HepG2 (cell line): Measurements from ENCODE around the gene SLC25A25. TPM values are rescaled to one million over a fixed set of nuclear protein-coding genes. Genes with fewer than 3 reads are reported as not detected.

ENCODE experiments used
- ARNT2 ChIP-seq: sonication (generic); formaldehyde crosslinking; IDR thresholded peaks from 2 replicates; pipeline ENCODE4 v1.8.0; 2022; ENCODE audit warnings: mild to moderate bottlenecking, low read depth, missing genetic modification reagents, moderate library complexity
- GATAD1 ChIP-seq: IDR thresholded peaks from 2 replicates; pipeline ENCODE4 v1.6.1; 2016; ENCODE audit warnings: missing genetic modification reagents, missing compliant biosample characterization
- HMG20B ChIP-seq: conservative IDR thresholded peaks from 2 replicates; pipeline ENCODE4 v1.6.1; 2016; ENCODE audit warnings: missing genetic modification reagents, missing compliant biosample characterization
- KMT2A ChIP-seq: sonication (generic); formaldehyde crosslinking; IDR thresholded peaks from 2 replicates; pipeline ENCODE4 v1.4.0; 2020; ENCODE audit warnings: missing genetic modification reagents
- MEIS2 ChIP-seq: sonication (generic); formaldehyde crosslinking; IDR thresholded peaks from 2 replicates; pipeline ENCODE4 v1.9.0; 2021; ENCODE audit warnings: mild to moderate bottlenecking, missing genetic modification reagents
- NFATC3 ChIP-seq: sonication (generic); formaldehyde crosslinking; IDR thresholded peaks from 2 replicates; pipeline ENCODE4 v1.5.1; 2020; ENCODE audit warnings: mild to moderate bottlenecking, missing genetic modification reagents
- REL ChIP-seq: sonication (generic); formaldehyde crosslinking; conservative IDR thresholded peaks from 2 replicates; pipeline ENCODE4 v1.8.0; 2022; ENCODE audit warnings: mild to moderate bottlenecking, missing genetic modification reagents, moderate library complexity
- RXRA ChIP-seq: sonication (generic); formaldehyde crosslinking; IDR thresholded peaks from 2 replicates; pipeline ENCODE4 v1.5.1; 2020; ENCODE audit warnings: missing genetic modification reagents
- SRSF4 ChIP-seq: fragments of 200-400 bp; formaldehyde crosslinking; IDR thresholded peaks from one replicate; pipeline ENCODE4 v1.6.1; 2018; ENCODE audit warnings: mild to moderate bottlenecking, low read depth, low read length, moderate library complexity; ENCODE audit not compliant: poor library complexity, severe bottlenecking
- YY1 ChIP-seq: IDR thresholded peaks from 2 replicates; pipeline ENCODE4 v1.6.1; 2011; ENCODE audit warnings: low read length, low read depth, moderate library complexity, mild to moderate bottlenecking; ENCODE audit not compliant: insufficient read depth, insufficient replicate concordance
- ZNF121 ChIP-seq: sonication (generic); formaldehyde crosslinking; IDR thresholded peaks from 2 replicates; pipeline ENCODE4 v1.5.0; 2020; ENCODE audit warnings: mild to moderate bottlenecking, missing genetic modification reagents
- ZNF205 ChIP-seq: IDR thresholded peaks from 2 replicates; pipeline ENCODE4 v1.6.1; 2018; ENCODE audit warnings: missing biosample characterization, missing genetic modification reagents
- ZNF441 ChIP-seq: sonication (generic); formaldehyde crosslinking; IDR thresholded peaks from 2 replicates; pipeline ENCODE4 v1.7.0; 2021; ENCODE audit warnings: missing genetic modification reagents, borderline replicate concordance
- ZNF530 ChIP-seq: sonication (generic); formaldehyde crosslinking; IDR thresholded peaks from 2 replicates; pipeline ENCODE4 v1.5.0; 2020; ENCODE audit warnings: low read depth, mild to moderate bottlenecking, missing genetic modification reagents
- ZNF646 ChIP-seq: sonication (generic); formaldehyde crosslinking; IDR thresholded peaks from 2 replicates; pipeline ENCODE4 v1.9.0; 2021; ENCODE audit warnings: mild to moderate bottlenecking, missing genetic modification reagents
- ZNF652 ChIP-seq: IDR thresholded peaks from 2 replicates; pipeline ENCODE4 v1.6.1; 2016; ENCODE audit warnings: low read depth, borderline replicate concordance
- ZNF773 ChIP-seq: sonication (generic); formaldehyde crosslinking; IDR thresholded peaks from 2 replicates; pipeline ENCODE4 v1.4.0; 2020; ENCODE audit warnings: missing genetic modification reagents, borderline replicate concordance
- ZSCAN31 ChIP-seq: sonication (generic); formaldehyde crosslinking; IDR thresholded peaks from 2 replicates; pipeline ENCODE4 v1.5.0; 2020; ENCODE audit warnings: low read depth, mild to moderate bottlenecking, missing genetic modification reagents
- polyA plus RNA-seq, 8 experiments: library from polyadenylated mRNA; depleted of rRNA in 3 of 8; stranded (reverse) in 7 of 8; unstranded in 1 of 8; fragments of >200 nt; fragmentation: Illumina TruSeq in 4 of 8; extraction: Trizol in 4 of 8; gene quantifications; 2 replicates each; pipeline versions ENCODE4 v1.2.1 to v1.2.3, GENCODE V29; 2011 to 2016; ENCODE audit warnings: low read depth in 4 of 8, missing spikeins in 1 of 8, mixed read lengths in 1 of 8; ENCODE audit not compliant: insufficient read depth in 1 of 8
- total RNA-seq, 5 experiments: library from RNA; depleted of rRNA; stranded (reverse); fragments of >200 nt; fragmentation: Illumina TruSeq; extraction: Trizol; gene quantifications; 2 replicates each; pipeline ENCODE4 v1.2.3, GENCODE V29; 2016; ENCODE audit warnings: low read depth in 1 of 5
- TF ChIP-seq, protein P1 (sequence below): sonication (generic); formaldehyde crosslinking; IDR thresholded peaks from 2 replicates; pipeline ENCODE4 v1.4.0; 2020; ENCODE audit warnings: missing genetic modification reagents
- TF ChIP-seq, protein P2 (sequence below): sonication (generic); formaldehyde crosslinking; IDR thresholded peaks from 2 replicates; pipeline ENCODE4 v1.5.0; 2020; ENCODE audit warnings: missing genetic modification reagents
- TF ChIP-seq, protein P3 (sequence below): sonication (generic); formaldehyde crosslinking; IDR thresholded peaks from 2 replicates; pipeline ENCODE4 v1.8.0; 2022; ENCODE audit warnings: missing genetic modification reagents, mild to moderate bottlenecking, moderate library complexity, borderline replicate concordance

The SLC25A25 gene
- total and polyA plus RNA-seq, 2 of the 13 experiments (the other 11 are each of a cell fraction or from before 2014, with no cell fraction given), result 10.5 to 24.8 TPM

DNA sequence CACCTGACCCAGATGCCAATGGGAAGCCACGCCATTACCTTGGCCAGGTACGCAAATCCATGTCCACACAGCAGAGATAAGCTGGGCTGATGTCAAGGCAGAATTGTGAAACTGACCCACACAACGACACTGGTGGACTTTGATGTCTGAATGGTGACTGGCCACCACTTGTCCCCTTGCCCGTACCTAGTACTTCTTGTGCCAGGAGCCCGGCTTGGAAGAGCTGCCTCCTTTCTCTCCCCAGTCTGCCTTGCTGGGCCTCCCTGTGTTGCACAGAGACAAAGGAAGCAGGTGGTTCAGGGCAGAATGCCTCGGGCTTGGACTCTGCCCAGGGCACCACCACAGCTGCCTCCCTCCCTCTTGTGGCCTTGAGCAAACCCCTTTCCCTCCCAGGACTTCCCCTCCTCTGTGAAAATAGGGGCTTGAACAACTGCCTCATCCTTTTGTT is 36.2 kb downstream of the SLC25A25 start (continued):
- TF ChIP-seq ZNF441 (CRISPR knock-in tag) (peak; percentile 8; the same call in 1 of the 2 replicates), ZNF121 (CRISPR knock-in tag) (0 out of 2 replicates have a peak, but pooled peaks have one; percentile 12), ZNF646 (peak; percentile 33; the same call in 1 of the 2 replicates), GATAD1 (CRISPR knock-in tag) (0 out of 2 replicates have a peak, but pooled peaks have one; percentile 25), ZNF773 (CRISPR knock-in tag) (no peak), ZNF652 (CRISPR knock-in tag) (no peak; the same call in 1 of the 2 replicates), ARNT2 (CRISPR knock-in tag) (no peak), ZNF205 (CRISPR knock-in tag) (no peak), ZSCAN31 (CRISPR knock-in tag) (no peak), YY1 (no peak), MEIS2 (CRISPR knock-in tag) (peak; percentile 31; the same call in 1 of the 2 replicates), ZNF530 (CRISPR knock-in tag) (no peak), KMT2A (no peak), SRSF4 (no peak), NFATC3 (CRISPR knock-in tag) (no peak), RXRA (CRISPR knock-in tag) (peak; percentile 87), HMG20B (0 out of 2 replicates have a peak, but pooled peaks have one; percentile 34), REL (CRISPR knock-in tag) (no peak)
- TF ChIP-seq, protein P1, sequence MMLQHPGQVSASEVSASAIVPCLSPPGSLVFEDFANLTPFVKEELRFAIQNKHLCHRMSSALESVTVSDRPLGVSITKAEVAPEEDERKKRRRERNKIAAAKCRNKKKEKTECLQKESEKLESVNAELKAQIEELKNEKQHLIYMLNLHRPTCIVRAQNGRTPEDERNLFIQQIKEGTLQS (CRISPR knock-in tag), result no peak
- TF ChIP-seq, protein P2, sequence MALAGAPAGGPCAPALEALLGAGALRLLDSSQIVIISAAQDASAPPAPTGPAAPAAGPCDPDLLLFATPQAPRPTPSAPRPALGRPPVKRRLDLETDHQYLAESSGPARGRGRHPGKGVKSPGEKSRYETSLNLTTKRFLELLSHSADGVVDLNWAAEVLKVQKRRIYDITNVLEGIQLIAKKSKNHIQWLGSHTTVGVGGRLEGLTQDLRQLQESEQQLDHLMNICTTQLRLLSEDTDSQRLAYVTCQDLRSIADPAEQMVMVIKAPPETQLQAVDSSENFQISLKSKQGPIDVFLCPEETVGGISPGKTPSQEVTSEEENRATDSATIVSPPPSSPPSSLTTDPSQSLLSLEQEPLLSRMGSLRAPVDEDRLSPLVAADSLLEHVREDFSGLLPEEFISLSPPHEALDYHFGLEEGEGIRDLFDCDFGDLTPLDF (CRISPR knock-in tag), result no peak
- TF ChIP-seq, protein P3, sequence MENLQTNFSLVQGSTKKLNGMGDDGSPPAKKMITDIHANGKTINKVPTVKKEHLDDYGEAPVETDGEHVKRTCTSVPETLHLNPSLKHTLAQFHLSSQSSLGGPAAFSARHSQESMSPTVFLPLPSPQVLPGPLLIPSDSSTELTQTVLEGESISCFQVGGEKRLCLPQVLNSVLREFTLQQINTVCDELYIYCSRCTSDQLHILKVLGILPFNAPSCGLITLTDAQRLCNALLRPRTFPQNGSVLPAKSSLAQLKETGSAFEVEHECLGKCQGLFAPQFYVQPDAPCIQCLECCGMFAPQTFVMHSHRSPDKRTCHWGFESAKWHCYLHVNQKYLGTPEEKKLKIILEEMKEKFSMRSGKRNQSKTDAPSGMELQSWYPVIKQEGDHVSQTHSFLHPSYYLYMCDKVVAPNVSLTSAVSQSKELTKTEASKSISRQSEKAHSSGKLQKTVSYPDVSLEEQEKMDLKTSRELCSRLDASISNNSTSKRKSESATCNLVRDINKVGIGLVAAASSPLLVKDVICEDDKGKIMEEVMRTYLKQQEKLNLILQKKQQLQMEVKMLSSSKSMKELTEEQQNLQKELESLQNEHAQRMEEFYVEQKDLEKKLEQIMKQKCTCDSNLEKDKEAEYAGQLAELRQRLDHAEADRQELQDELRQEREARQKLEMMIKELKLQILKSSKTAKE, result peak; percentile 78
